Naive thymus-derived CD8-positive, alpha-beta T cell (primary cell): ENCODE results near the gene PDE10A. TPM values are rescaled to one million over a fixed set of nuclear protein-coding genes. Genes with fewer than 3 reads are reported as not detected.
"Not testable (repeated sequence)": the region's sequence is repeated elsewhere in the genome, so short reads cannot be mapped to it uniquely, and the experiment has no call there.

Experiments
- ATAC-seq, 2 donors: fragments of 150-1000 bp; cut with Tn5 transposase in 1 of 2; sonication (Bioruptor Pico), chemical (Tn5 transposase) in 1 of 2; 1 replicate in 1 of 2; 2 replicates in 1 of 2; pipeline ENCODE4 v1.10.0; 2021; ENCODE audit warnings: mild to moderate bottlenecking in 2 of 2, moderate library complexity in 2 of 2
- POLR2A ChIA-PET: fragments of 350-600 bp; sonication (Branson Sonifier 250); formaldehyde crosslinking; loops from one replicate; lab custom pipeline; 2021; ENCODE audit warnings: antibody characterized with exemption; lab: Charles Lee
- DNase-seq, 10 donors: peaks; one replicate each; pipeline versions ENCODE4 v3.0.0 to v3.0.0-alpha.2; 2020 to 2022
- H3K27ac Mint-ChIP-seq, 10 donors: one replicate each; pipeline ENCODE4 v1.8.0; 2020 to 2022; ENCODE audit warnings: mild to moderate bottlenecking in 10 of 10, mixed read lengths in 10 of 10, moderate library complexity in 4 of 10, inconsistent platforms in 1 of 10
- H3K27me3 Mint-ChIP-seq, 5 donors: one replicate each; pipeline ENCODE4 v1.8.0; 2021 to 2022; ENCODE audit warnings: mixed read lengths in 5 of 5
- H3K36me3 Mint-ChIP-seq, 3 donors: one replicate each; pipeline ENCODE4 v1.8.0; 2020 to 2022; ENCODE audit warnings: mixed read lengths in 3 of 3, mild to moderate bottlenecking in 2 of 3, inconsistent platforms in 1 of 3
- H3K4me1 Mint-ChIP-seq, 4 donors: one replicate each; pipeline ENCODE4 v1.8.0; 2021 to 2022; ENCODE audit warnings: mixed read lengths in 4 of 4
- H3K4me3 Mint-ChIP-seq, 10 donors: one replicate each; pipeline ENCODE4 v1.8.0; 2020 to 2022; ENCODE audit warnings: mild to moderate bottlenecking in 10 of 10, mixed read lengths in 10 of 10, moderate library complexity in 6 of 10, inconsistent platforms in 1 of 10
- H3K9me3 Mint-ChIP-seq, 9 donors: one replicate each; pipeline ENCODE4 v1.8.0; 2020 to 2022; ENCODE audit warnings: mixed read lengths in 9 of 9, mild to moderate bottlenecking in 3 of 9, inconsistent platforms in 1 of 9, moderate library complexity in 1 of 9
- polyA plus RNA-seq, 3 donors: library from polyadenylated mRNA; unstranded; fragments of 300-500 nt; fragmentation: Illumina TruSeq; gene quantifications; one replicate each; pipeline ENCODE4 v1.2.3, GENCODE V29; 2021
- total RNA-seq, 8 experiments: library from RNA in 2 of 8; stranded (reverse) in 2 of 8; gene quantifications; one replicate each; pipeline ENCODE4 v1.2.3 and lab custom pipeline; 2021 to 2026

The PDE10A gene
- total and polyA plus RNA-seq, 5 experiments from 2014 or later: not detected

DNA sequence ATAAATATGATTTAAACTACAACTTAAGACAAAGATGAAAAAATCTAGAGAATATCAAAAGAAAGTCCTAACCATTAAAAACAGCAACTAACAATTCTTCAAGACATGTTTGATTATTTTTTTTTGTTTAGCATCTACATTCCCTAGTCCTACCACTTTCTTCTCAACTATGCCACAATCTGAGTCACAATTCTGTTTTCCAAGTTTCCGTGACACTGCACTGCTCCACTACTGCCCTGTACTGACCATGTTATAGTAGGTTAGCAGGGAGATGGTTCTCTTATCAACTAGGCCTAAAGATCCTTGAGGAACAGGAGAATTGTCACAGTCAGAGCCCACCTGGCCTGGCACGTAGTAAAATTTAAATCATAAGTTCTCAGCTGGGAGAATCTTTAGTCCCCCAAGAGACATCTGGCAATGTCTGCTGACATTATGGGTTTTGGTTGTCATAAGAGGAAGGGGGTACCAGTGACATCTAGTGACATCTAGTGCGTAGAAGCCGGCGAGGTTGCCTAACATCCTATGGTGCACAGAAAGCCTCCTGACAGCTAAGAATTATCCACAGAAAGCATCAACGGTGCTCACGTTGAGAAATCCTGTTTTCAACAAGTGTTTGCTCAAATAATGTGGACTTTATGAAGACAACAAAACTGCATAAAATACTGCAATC is 100.5 kb downstream of the PDE10A start:
- peaks cover 0 to 17% (median 2%) of the 10 kb centered on the region in 9 donors for H3K9me3 Mint-ChIP-seq
- no peaks in the 10 kb centered on the region for H3K36me3 Mint-ChIP-seq
- H3K27ac Mint-ChIP-seq: no peak overlapping the region
- no peaks in the 10 kb centered on the region for H3K4me1 Mint-ChIP-seq
- no peak for DNase-seq
- POLR2A ChIA-PET: no interaction called here
- ATAC-seq: no peak
- peaks cover 0 to 3% (median 0%) of the 10 kb centered on the region in 5 donors for H3K27me3 Mint-ChIP-seq
- H3K4me3 Mint-ChIP-seq: no peak overlapping the region

DNA sequence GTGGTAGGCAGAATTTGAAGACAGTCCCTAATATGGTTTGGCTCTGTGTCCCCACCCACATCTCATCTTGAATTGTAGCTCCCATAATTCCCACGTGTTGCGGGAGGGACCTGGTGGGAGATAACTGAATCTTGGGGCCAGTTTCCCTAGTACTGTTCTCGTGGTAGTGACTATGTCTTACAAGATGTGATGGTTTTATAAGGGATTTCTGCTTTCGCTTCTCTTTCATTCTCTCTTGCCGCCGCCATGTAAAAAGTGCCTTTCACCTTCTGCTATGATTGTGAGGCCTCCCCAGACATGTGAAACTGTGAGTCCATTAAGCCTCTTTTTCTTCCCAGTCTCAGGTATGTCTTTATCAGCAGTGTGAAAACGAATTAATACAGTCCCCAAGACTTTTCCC is 103.4 kb downstream of the PDE10A start:
- DNase-seq (no peak), ATAC-seq (no peak)
- H3K27ac Mint-ChIP-seq: no peak overlapping the region
- no peaks in the 10 kb centered on the region for H3K4me1 Mint-ChIP-seq
- peaks cover 0 to 3% (median 0%) of the 10 kb centered on the region in 5 donors for H3K27me3 Mint-ChIP-seq
- no peak overlapping the region for H3K4me3 Mint-ChIP-seq
- peaks cover 2 to 20% (median 4%) of the 10 kb centered on the region in 9 donors for H3K9me3 Mint-ChIP-seq
- POLR2A ChIA-PET: no interaction called here
- H3K36me3 Mint-ChIP-seq: no peaks in the 10 kb centered on the region

DNA sequence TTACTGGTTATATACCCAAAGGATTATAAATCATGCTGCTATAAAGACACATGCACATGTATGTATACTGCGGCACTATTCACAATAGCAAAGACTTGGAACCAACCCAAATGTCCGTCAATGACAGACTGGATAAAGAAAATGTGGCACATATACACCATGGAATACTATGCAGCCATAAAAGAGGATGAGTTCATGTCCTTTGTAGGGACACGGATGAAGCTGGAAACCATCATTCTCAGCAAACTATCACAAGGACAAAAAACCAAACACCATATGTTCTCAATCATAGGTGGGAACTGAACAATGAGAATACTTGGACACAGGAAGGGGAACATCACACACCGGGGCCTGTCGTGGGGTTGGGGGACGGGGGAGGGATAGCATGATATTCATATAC is 104.9 kb downstream of the PDE10A start:
- peaks cover 2 to 23% (median 4%) of the 10 kb centered on the region in 9 donors for H3K9me3 Mint-ChIP-seq
- not testable (repeated sequence) for H3K27me3 Mint-ChIP-seq, H3K27ac Mint-ChIP-seq

DNA sequence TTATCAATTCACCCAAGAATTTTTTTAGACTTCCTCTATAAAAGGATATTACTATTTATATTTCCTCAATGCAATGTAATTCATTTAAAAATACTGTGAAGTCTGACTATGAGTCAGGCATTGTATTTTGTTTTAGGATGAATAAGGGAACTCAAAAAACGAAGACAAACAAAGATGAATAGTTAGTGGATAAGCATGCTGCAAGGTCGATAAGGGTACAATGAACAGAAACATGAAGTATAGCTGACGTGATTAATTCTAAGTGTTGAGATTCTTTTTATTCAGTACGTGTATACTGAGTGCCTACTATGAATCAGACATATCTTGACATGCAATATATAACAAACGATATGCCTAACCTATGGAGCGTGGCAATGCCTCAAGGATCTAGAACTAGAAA is 105.4 kb downstream of the PDE10A start:
- ATAC-seq: no peak
- no peaks in the 10 kb centered on the region for H3K4me1 Mint-ChIP-seq

More for the DNA sequence above, 104.9 kb downstream of the PDE10A start:
- DNase-seq, POLR2A ChIA-PET, ATAC-seq, H3K4me3 Mint-ChIP-seq, H3K4me1 Mint-ChIP-seq, H3K36me3 Mint-ChIP-seq: not testable (repeated sequence)

DNA sequence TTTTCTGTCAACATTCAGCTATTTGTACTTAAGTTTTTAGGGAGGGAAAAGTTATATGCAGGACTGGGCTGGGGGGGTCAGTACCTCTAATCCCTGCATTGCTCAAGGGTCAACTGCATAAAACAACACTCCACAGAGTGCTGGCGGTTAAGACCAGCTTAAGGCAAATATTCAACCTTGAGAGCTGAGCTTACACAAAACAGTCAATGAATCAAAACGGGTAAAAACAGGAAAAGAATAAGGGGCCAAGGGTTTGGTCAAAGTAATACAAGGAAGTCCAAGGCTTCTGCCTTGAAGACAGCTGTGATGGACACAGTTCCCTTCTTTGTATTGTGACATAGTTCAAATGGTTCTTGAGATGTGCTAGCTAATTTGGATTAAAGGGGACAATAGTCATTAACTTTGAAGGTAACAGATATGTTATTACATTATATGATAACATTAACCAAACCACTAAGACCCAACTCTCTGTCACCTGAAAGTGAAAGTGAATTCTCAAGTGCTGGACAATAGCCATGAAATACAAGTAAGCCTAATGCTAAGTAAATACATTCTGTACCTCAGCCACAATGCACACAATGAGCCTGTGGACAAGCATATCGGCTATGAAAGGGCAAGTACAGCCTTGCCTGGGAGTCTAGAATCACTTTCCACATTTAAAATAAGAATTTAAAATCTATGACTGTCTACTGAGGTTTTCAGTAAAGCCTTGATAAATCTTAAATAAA is 106.8 kb downstream of the PDE10A start:
- DNase-seq (no peak), ATAC-seq (no peak)
- H3K27ac Mint-ChIP-seq: no peak overlapping the region
- H3K9me3 Mint-ChIP-seq: peaks cover 2 to 23% (median 4%) of the 10 kb centered on the region in 9 donors
- peaks cover 0 to 5% (median 2%) of the 10 kb centered on the region in 5 donors for H3K27me3 Mint-ChIP-seq
- H3K36me3 Mint-ChIP-seq: no peaks in the 10 kb centered on the region
- H3K4me3 Mint-ChIP-seq: no peak overlapping the region
- POLR2A ChIA-PET: no interaction called here
- H3K4me1 Mint-ChIP-seq: no peaks in the 10 kb centered on the region

More for the DNA sequence above, 105.4 kb downstream of the PDE10A start:
- H3K27ac Mint-ChIP-seq: no peak overlapping the region
- H3K36me3 Mint-ChIP-seq: no peaks in the 10 kb centered on the region
- H3K27me3 Mint-ChIP-seq: peaks cover 0 to 6% (median 0%) of the 10 kb centered on the region in 5 donors
- H3K4me3 Mint-ChIP-seq: no peak overlapping the region
- no peak for DNase-seq
- POLR2A ChIA-PET: no interaction called here
- peaks cover 2 to 23% (median 4%) of the 10 kb centered on the region in 9 donors for H3K9me3 Mint-ChIP-seq

DNA sequence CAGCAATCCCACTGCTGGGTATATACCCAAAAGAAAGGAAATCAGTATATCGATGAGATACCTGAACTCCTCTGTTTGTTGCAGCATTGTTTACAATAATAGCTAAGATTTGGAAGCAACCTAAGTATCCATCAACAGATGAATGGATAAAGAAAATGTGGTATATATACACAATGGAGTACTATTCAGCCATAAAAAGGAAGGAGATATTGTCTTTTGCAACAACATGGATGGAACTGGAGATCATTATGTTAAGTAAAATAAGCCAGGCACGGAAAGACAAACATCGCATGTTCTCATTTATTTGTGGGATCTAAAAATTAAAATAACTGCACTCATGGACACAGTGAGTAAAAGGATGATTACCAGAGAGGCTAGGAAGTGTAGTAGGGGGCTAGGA is 108.4 kb downstream of the PDE10A start:
- H3K4me3 Mint-ChIP-seq, H3K27me3 Mint-ChIP-seq, DNase-seq, H3K36me3 Mint-ChIP-seq, H3K4me1 Mint-ChIP-seq, H3K27ac Mint-ChIP-seq, ATAC-seq, POLR2A ChIA-PET: not testable (repeated sequence)
- peaks cover 0 to 12% (median 3%) of the 10 kb centered on the region in 9 donors for H3K9me3 Mint-ChIP-seq

DNA sequence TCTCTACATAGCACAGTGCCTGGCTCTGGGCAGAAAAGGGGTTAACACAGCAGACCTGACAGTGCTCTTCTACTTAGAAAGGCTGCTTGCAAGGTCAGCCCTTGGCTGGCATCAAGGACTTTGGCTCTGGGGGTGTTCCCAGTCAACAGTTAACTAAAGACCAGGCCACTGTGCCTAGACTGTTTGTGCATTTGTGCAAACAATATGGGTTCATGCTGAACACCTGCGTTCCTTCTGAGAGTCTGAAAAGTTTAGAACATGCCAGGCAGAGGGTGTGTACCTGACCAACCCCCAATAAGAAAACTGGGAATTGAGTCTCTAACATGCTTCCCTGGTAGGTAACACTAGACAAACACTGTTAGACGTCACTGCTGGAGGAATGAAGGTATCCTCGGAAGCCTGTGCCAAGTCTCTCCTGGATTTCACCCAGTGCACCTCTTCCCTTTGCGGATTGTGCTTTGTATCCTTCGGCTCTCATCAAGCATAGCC is 110.7 kb downstream of the PDE10A start:
- POLR2A ChIA-PET: no interaction called here
- Mint-ChIP-seq H3K27ac (no peak overlapping the region), H3K27me3 (peaks cover 0 to 3% (median 0%) of the 10 kb centered on the region in 5 donors), H3K4me1 (no peaks in the 10 kb centered on the region), H3K9me3 (peaks cover 0 to 10% (median 2%) of the 10 kb centered on the region in 9 donors), H3K4me3 (no peak overlapping the region), H3K36me3 (no peaks in the 10 kb centered on the region)
- DNase-seq: no peak
- ATAC-seq: no peak

DNA sequence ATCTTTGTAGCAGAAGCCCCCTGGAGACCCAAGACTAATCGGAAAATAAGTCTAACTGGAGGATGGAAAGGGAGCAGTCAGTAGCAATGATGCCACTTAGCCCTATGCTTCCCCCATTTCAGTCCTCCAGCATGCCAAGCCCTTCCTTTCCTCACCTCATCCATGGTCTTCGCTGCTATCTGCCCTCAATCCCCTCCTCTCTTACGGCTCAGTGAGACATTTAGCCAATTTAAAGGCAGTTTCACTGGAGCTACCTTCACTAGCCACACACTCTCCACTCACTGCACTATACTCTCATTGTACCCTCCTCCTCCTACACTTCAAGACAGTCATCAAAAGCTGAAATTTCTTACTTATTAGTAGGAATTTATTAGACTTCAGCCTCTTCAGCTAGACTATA is 111.2 kb downstream of the PDE10A start:
- H3K9me3 Mint-ChIP-seq: peaks cover 0 to 10% (median 2%) of the 10 kb centered on the region in 9 donors
- no peaks in the 10 kb centered on the region for H3K36me3 Mint-ChIP-seq
- no peak overlapping the region for H3K27ac Mint-ChIP-seq
- peaks cover 0 to 3% (median 0%) of the 10 kb centered on the region in 5 donors for H3K27me3 Mint-ChIP-seq
- H3K4me3 Mint-ChIP-seq: no peak overlapping the region
- ATAC-seq (no peak), DNase-seq (no peak)
- POLR2A ChIA-PET: no interaction called here
- no peaks in the 10 kb centered on the region for H3K4me1 Mint-ChIP-seq

DNA sequence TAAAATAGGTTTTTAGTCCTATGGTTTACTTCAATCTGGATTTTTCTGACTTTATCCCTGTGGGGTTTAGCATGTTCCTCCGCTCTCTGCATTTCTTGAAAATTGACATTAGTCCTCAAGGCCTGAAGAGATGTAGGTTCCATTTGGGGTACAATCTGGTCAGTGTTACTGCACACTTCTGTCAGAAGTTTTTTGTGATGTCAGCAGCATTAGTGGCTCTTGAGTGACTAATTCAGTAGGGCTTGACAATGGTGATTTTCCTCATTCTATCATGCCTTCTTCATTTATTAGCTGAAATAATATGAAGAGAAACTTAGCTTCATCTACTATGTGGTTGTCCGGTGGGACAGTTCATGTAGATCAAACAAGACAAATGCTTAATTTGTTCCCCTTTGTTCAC is 114.6 kb downstream of the PDE10A start:
- Mint-ChIP-seq H3K4me1 (no peaks in the 10 kb centered on the region), H3K27me3 (peaks cover 0 to 2% (median 0%) of the 10 kb centered on the region in 5 donors), H3K27ac (no peak overlapping the region), H3K9me3 (peaks cover 0 to 12% (median 0%) of the 10 kb centered on the region in 9 donors), H3K4me3 (no peak overlapping the region), H3K36me3 (no peaks in the 10 kb centered on the region)
- DNase-seq (no peak), ATAC-seq (no peak)
- POLR2A ChIA-PET: no interaction called here

DNA sequence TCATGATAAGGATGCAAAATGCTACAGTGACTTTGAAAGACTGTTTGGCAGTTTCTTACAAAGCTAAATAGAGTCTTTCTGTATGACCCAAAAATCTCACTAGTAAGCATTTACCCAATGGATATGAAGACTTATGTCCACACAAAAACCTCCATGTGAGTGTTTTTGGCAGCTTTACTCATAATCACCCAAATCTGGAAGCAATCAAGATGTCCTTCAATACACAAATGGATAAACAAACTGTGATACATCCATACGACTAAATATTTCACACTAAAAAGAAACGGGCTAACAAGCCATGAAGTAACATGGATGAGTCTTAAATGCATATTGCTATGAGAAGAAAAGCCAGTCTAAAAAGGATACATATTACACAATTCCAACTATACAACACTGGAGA is 117.2 kb downstream of the PDE10A start:
- Mint-ChIP-seq H3K27me3 (no peaks in the 10 kb centered on the region), H3K27ac (no peak overlapping the region), H3K4me3 (no peak overlapping the region), H3K36me3 (no peaks in the 10 kb centered on the region), H3K9me3 (peaks cover 0 to 12% (median 0%) of the 10 kb centered on the region in 9 donors), H3K4me1 (no peaks in the 10 kb centered on the region)
- DNase-seq (no peak), ATAC-seq (no peak)
- POLR2A ChIA-PET: no interaction called here

DNA sequence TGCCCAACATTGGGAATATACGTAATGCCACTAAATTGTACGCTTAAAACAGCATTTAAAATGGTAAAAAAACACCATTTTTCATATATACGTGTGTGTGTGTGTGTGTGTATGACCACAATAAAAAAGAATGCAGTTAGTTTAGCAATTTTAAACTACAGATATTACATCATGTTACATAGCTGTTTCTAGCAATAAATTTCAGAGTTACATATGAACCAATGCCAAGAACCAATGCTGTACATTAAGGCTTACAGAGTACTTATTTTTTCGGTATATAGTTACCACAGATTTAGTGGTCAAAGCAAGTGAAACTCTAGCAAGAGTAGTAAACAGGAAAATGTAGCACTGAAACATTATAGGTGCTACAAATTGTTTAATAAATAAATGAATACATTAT is 119.3 kb downstream of the PDE10A start:
- ATAC-seq (no peak), DNase-seq (no peak)
- Mint-ChIP-seq H3K27me3 (no peaks in the 10 kb centered on the region), H3K4me1 (no peaks in the 10 kb centered on the region), H3K4me3 (no peak overlapping the region), H3K27ac (no peak overlapping the region), H3K36me3 (no peaks in the 10 kb centered on the region), H3K9me3 (peaks cover 0 to 12% (median 0%) of the 10 kb centered on the region in 9 donors)
- POLR2A ChIA-PET: no interaction called here

DNA sequence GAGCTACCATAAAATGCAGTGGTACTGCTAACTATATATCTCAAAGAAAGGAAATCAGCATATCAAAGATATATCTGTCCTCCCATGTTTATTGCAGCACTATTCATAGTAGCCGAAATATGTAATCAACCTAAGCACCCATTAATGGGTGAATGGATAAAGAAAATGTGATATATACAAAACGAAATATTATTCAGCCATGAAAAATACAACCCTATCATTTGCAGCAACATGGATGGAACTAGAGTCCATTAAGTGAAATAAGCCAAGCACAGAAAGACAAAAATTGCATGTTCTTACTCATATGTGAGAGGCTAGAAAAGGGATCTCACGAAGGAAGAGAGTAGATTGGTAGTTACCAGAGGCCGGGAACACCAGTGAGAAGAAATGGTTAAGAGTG is 126.1 kb downstream of the PDE10A start:
- Mint-ChIP-seq H3K4me3 (no peak overlapping the region), H3K4me1 (no peaks in the 10 kb centered on the region), H3K27me3 (no peaks in the 10 kb centered on the region), H3K36me3 (no peaks in the 10 kb centered on the region), H3K27ac (no peak overlapping the region), H3K9me3 (peaks cover 0 to 8% (median 0%) of the 10 kb centered on the region in 9 donors)
- ATAC-seq: no peak
- POLR2A ChIA-PET: no interaction called here
- DNase-seq: no peak

DNA sequence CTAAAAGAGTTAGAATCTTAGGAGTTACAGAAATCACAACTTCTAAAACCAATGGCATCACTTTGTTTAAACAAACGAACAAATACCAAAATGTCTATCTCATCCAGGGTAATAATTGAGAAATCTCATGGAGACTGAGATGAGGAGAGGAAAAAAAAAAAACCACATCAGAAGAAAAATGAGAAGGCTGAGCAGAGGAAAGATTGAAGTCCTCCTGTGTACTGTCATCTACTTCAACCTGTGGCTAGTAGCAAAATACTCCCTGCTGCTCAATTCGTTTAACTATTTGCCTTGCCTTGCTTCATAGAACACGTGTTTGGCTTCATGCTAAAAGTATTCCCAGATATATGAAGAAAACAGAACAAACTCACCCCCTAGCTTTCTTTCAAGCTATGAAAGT is 143.7 kb downstream of the PDE10A start:
- POLR2A ChIA-PET: no interaction called here
- no peak overlapping the region for H3K4me3 Mint-ChIP-seq
- H3K9me3 Mint-ChIP-seq: peaks cover 0 to 10% (median 0%) of the 10 kb centered on the region in 9 donors
- ATAC-seq: no peak
- no peak for DNase-seq
- no peak overlapping the region for H3K27ac Mint-ChIP-seq
- no peaks in the 10 kb centered on the region for H3K4me1 Mint-ChIP-seq
- peaks cover 0 to 10% (median 3%) of the 10 kb centered on the region in 5 donors for H3K27me3 Mint-ChIP-seq
- H3K36me3 Mint-ChIP-seq: no peaks in the 10 kb centered on the region
